Right forelimb (tissue), 1 donor: ENCODE results near the gene NR5A2.

Source experiments
- DNase-seq: peaks from one replicate; pipeline ENCODE4 v3.0.0-alpha.2; 2018

NR5A2 gene

GRCh38 chr1:200211157-200211556, 183.6 kb downstream of the NR5A2 start:
- no peak for DNase-seq

- no peak for DNase-seq
Measured at GRCh38 chr1:200213392-200213791, 185.9 kb downstream of the NR5A2 start.

GRCh38 chr1:200213921-200214320, 186.4 kb downstream of the NR5A2 start:
- DNase-seq: no peak

GRCh38 chr1:200215350-200215749, 187.8 kb downstream of the NR5A2 start:
- no peak for DNase-seq

GRCh38 chr1:200217703-200218102, 190.2 kb downstream of the NR5A2 start:
- DNase-seq: no peak

GRCh38 chr1:200221614-200222282, 194.2 kb downstream of the NR5A2 start:
- DNase-seq: no peak

GRCh38 chr1:200223207-200223606, 195.7 kb downstream of the NR5A2 start:
- no peak for DNase-seq

GRCh38 chr1:200223613-200224012, 196.1 kb downstream of the NR5A2 start:
- no peak for DNase-seq

- no peak for DNase-seq
Measured at GRCh38 chr1:200224315-200224714, 196.8 kb downstream of the NR5A2 start.

GRCh38 chr1:200226268-200226968, 198.9 kb downstream of the NR5A2 start:
- DNase-seq: no peak

GRCh38 chr1:200226969-200227303, 199.4 kb downstream of the NR5A2 start:
- no peak for DNase-seq
